Left ventricle myocardium inferior (tissue), 1 donor: ENCODE results near the gene NEUROD4. TPM values are rescaled to one million over a fixed set of nuclear protein-coding genes. Genes with fewer than 3 reads are reported as not detected.

Source experiments
- DNase-seq: peaks from one replicate; pipeline ENCODE4 v3.0.0-alpha.2; 2020
- H3K27ac ChIP-seq: fragments of 200-600 bp; replicated peaks from 2 replicates; pipeline ENCODE4 v1.8.0; 2021
- H3K27me3 ChIP-seq: fragments of 200-600 bp; 2 replicates; pipeline ENCODE4 v1.8.0; 2021; ENCODE audit warnings: low read depth
- H3K36me3 ChIP-seq: fragments of 200-600 bp; 2 replicates; pipeline ENCODE4 v1.8.0; 2021
- H3K4me1 ChIP-seq: fragments of 200-600 bp; 2 replicates; pipeline ENCODE4 v1.8.0; 2021
- H3K4me3 ChIP-seq: fragments of 200-600 bp; 2 replicates; pipeline ENCODE4 v1.8.0; 2021; ENCODE audit warnings: mild to moderate bottlenecking, moderate library complexity
- H3K9me3 ChIP-seq: fragments of 200-600 bp; replicated peaks from 2 replicates; pipeline ENCODE4 v1.8.0; 2021
- CTCF ChIP-seq: fragments of 200-600 bp; IDR thresholded peaks from 2 replicates; pipeline ENCODE4 v1.8.0; 2021; ENCODE audit warnings: antibody characterized with exemption, mild to moderate bottlenecking, borderline replicate concordance
- intact Hi-C: fragments of 100-400 bp; cut with micrococcal nuclease; formaldehyde crosslinking; loops from one replicate; pipeline ENCODE4 v1.11.0; 2022
- total RNA-seq: library from RNA; stranded (reverse); fragmentation: NEBNext Ultra II Directional; extraction: Animal tissue kit (Norgen Biotek cat#: 25700); gene quantifications from one replicate; pipeline ENCODE4 v1.2.1, GENCODE V29; 2021
- donor health status: DM: no; HTN: yes; CAD: no; lungs with severe emphysema.

Gene NEUROD4
- total RNA-seq, 1 donor from 2014 or later: not detected

GRCh38 chr12:55049676-55050075 lies 29.9 kb downstream of the NEUROD4 start:
- intact Hi-C loops: no loop called here
- no peak overlapping the region for H3K27ac ChIP-seq
- no peak overlapping the region for H3K4me3 ChIP-seq
- H3K27me3 ChIP-seq: peaks cover 34% of the 10 kb centered on the region
- H3K36me3 ChIP-seq: no peaks in the 10 kb centered on the region
- H3K4me1 ChIP-seq: no peaks in the 10 kb centered on the region
- no peak for TF ChIP-seq CTCF
- no peak for DNase-seq
- no peaks in the 10 kb centered on the region for H3K9me3 ChIP-seq

- Histone ChIP-seq H3K9me3 (no peaks in the 10 kb centered on the region), H3K36me3 (no peaks in the 10 kb centered on the region), H3K27ac (no peak overlapping the region), H3K27me3 (peaks cover 38% of the 10 kb centered on the region), H3K4me1 (no peaks in the 10 kb centered on the region), H3K4me3 (no peak overlapping the region)
- DNase-seq: no peak
- intact Hi-C loops: no loop called here
- TF ChIP-seq CTCF: no peak
Measured at GRCh38 chr12:55051197-55051947, 31.6 kb downstream of the NEUROD4 start.

GRCh38 chr12:55057481-55057880 lies 37.7 kb downstream of the NEUROD4 start:
- H3K27me3 ChIP-seq: peaks cover 81% of the 10 kb centered on the region
- intact Hi-C loops: no loop called here
- no peak for TF ChIP-seq CTCF

GRCh38 chr12:55058082-55058481 lies 38.3 kb downstream of the NEUROD4 start:
- Histone ChIP-seq H3K36me3 (no peaks in the 10 kb centered on the region), H3K4me3 (no peak overlapping the region), H3K4me1 (no peaks in the 10 kb centered on the region), H3K9me3 (no peaks in the 10 kb centered on the region), H3K27me3 (peaks cover 83% of the 10 kb centered on the region), H3K27ac (no peak overlapping the region)
- intact Hi-C loops: no loop called here
- TF ChIP-seq CTCF: no peak
- DNase-seq: no peak

More at GRCh38 chr12:55057481-55057880, 37.7 kb downstream of the NEUROD4 start:
- Histone ChIP-seq H3K36me3 (no peaks in the 10 kb centered on the region), H3K27ac (no peak overlapping the region), H3K4me1 (no peaks in the 10 kb centered on the region), H3K4me3 (no peak overlapping the region), H3K9me3 (no peaks in the 10 kb centered on the region)
- no peak for DNase-seq

- no peak for DNase-seq
- Histone ChIP-seq H3K27me3 (peaks cover 83% of the 10 kb centered on the region), H3K36me3 (no peaks in the 10 kb centered on the region), H3K4me1 (no peaks in the 10 kb centered on the region), H3K9me3 (no peaks in the 10 kb centered on the region), H3K27ac (no peak overlapping the region), H3K4me3 (no peak overlapping the region)
- intact Hi-C loops: no loop called here
- TF ChIP-seq CTCF: no peak
Measured at GRCh38 chr12:55058776-55059175, 39.0 kb downstream of the NEUROD4 start.
